GM12878 (cell line): ENCODE data around the gene CUTA. TPM values are rescaled to one million over a fixed set of nuclear protein-coding genes. Genes with fewer than 3 reads are reported as not detected.

ENCODE experiments used
- BHLHE40 ChIP-seq, 2 experiments: fragments of 450-650 bp in 1 of 2; IDR thresholded peaks; 2 replicates each; pipeline ENCODE4 v1.6.1; 2011 to 2017; ENCODE audit warnings: low read depth in 2 of 2, borderline replicate concordance in 1 of 2, improper control_type of control experiment in 1 of 2, low read length in 1 of 2, mild to moderate bottlenecking in 1 of 2
- BMI1 ChIP-seq: fragments of 450-650 bp; IDR thresholded peaks from 2 replicates; pipeline ENCODE4 v1.6.1; 2016; ENCODE audit warnings: mild to moderate bottlenecking, moderate library complexity, borderline replicate concordance
- BRCA1 ChIP-seq: IDR thresholded peaks from 2 replicates; pipeline ENCODE4 v1.6.1; 2011; ENCODE audit warnings: low read depth, low read length, improper control_type of control experiment
- E2F4 ChIP-seq: IDR thresholded peaks from 2 replicates; pipeline ENCODE4 v1.6.1; 2012; ENCODE audit warnings: low read depth, low read length, improper control_type of control experiment
- FOXM1 ChIP-seq: IDR thresholded peaks from 2 replicates; pipeline ENCODE4 v1.6.1; 2012; ENCODE audit warnings: low read depth, mild to moderate bottlenecking, inconsistent platforms, low read length, moderate library complexity
- HDGF ChIP-seq: fragments of 450-650 bp; IDR thresholded peaks from 2 replicates; pipeline ENCODE4 v1.6.1; 2016; ENCODE audit warnings: antibody characterized with exemption
- IRF5 ChIP-seq: fragments of 450-650 bp; IDR thresholded peaks from 2 replicates; pipeline ENCODE4 v1.6.1; 2017; ENCODE audit warnings: borderline replicate concordance
- MTA3 ChIP-seq: IDR thresholded peaks from 2 replicates; pipeline ENCODE4 v1.6.1; 2012; ENCODE audit warnings: low read length, inconsistent platforms, borderline replicate concordance
- NBN ChIP-seq: fragments of 450-650 bp; IDR thresholded peaks from 2 replicates; pipeline ENCODE4 v1.6.1; 2016
- NFYB ChIP-seq: IDR thresholded peaks from 2 replicates; pipeline ENCODE4 v1.6.1; 2011; ENCODE audit warnings: low read depth, mild to moderate bottlenecking, low read length, improper control_type of control experiment, moderate library complexity; ENCODE audit not compliant: insufficient read depth
- RAD21 ChIP-seq: IDR thresholded peaks from 2 replicates; pipeline ENCODE4 v1.6.1; 2011; ENCODE audit warnings: mild to moderate bottlenecking, low read depth, low read length, moderate library complexity; ENCODE audit not compliant: insufficient read depth
- RCOR1 ChIP-seq: conservative IDR thresholded peaks from 2 replicates; pipeline ENCODE4 v1.6.1; 2012; ENCODE audit warnings: low read depth, low read length, improper control_type of control experiment
- RUNX3 ChIP-seq: IDR thresholded peaks from 2 replicates; pipeline ENCODE4 v1.6.1; 2012; ENCODE audit warnings: low read length, inconsistent platforms
- SPI1 ChIP-seq: IDR thresholded peaks from 2 replicates; pipeline ENCODE4 v1.6.1; 2011; ENCODE audit warnings: low read depth, mild to moderate bottlenecking, low read length, moderate library complexity, borderline replicate concordance; ENCODE audit not compliant: insufficient read depth
- SUPT20H ChIP-seq: IDR thresholded peaks from 2 replicates; pipeline ENCODE4 v1.6.1; 2011; ENCODE audit warnings: low read depth, mild to moderate bottlenecking, low read length, moderate library complexity, borderline replicate concordance; ENCODE audit not compliant: control insufficient read depth
- TCF3 ChIP-seq: IDR thresholded peaks from 2 replicates; pipeline ENCODE4 v1.6.1; 2012; ENCODE audit warnings: low read depth, mild to moderate bottlenecking, low read length, borderline replicate concordance; ENCODE audit not compliant: insufficient read depth
- ZBTB4 ChIP-seq: fragments of 450-650 bp; formaldehyde crosslinking; IDR thresholded peaks from 2 replicates; pipeline ENCODE4 v1.4.0; 2022; ENCODE audit warnings: mild to moderate bottlenecking, moderate library complexity
- polyA plus RNA-seq, 11 experiments: library from polyadenylated mRNA; depleted of rRNA in 4 of 11; unstranded in 6 of 11; stranded (reverse) in 5 of 11; fragments of >200 nt; fragmentation: Nextera tagmentation in 4 of 11; fragmentation: Illumina TruSeq in 1 of 11; extraction: Ambion mirVana in 4 of 11; extraction: Trizol in 1 of 11; gene quantifications; 1 replicate in 1 of 11; 2 replicates in 10 of 11; pipeline versions ENCODE4 v1.2.1 to v1.2.3, GENCODE V29; 2011 to 2016; ENCODE audit warnings: inconsistent platforms in 2 of 11, missing spikeins in 2 of 11, low read depth in 1 of 11
- total RNA-seq, 4 experiments: library from RNA; depleted of rRNA in 3 of 4; stranded (reverse); fragments of >200 nt in 3 of 4; fragmentation: Illumina TruSeq in 1 of 4; extraction: Trizol in 1 of 4; gene quantifications; 2 replicates each; pipeline versions ENCODE4 v1.2.1 to v1.2.3, GENCODE V29; 2013 to 2021
- TF ChIP-seq, protein P1 (sequence below): IDR thresholded peaks from 2 replicates; pipeline ENCODE4 v1.6.1; 2012; ENCODE audit warnings: low read length, inconsistent platforms
- TF ChIP-seq, protein P2 (sequence below): fragments of 450-650 bp; IDR thresholded peaks from 2 replicates; pipeline ENCODE4 v1.6.1; 2017; ENCODE audit warnings: low read depth, mild to moderate bottlenecking, moderate library complexity

Gene CUTA
- total and polyA plus RNA-seq, 10 of the 15 experiments (the other 5 are each of a cell fraction or from before 2014, with no cell fraction given) = 102 to 293 (median 189) TPM

DNA sequence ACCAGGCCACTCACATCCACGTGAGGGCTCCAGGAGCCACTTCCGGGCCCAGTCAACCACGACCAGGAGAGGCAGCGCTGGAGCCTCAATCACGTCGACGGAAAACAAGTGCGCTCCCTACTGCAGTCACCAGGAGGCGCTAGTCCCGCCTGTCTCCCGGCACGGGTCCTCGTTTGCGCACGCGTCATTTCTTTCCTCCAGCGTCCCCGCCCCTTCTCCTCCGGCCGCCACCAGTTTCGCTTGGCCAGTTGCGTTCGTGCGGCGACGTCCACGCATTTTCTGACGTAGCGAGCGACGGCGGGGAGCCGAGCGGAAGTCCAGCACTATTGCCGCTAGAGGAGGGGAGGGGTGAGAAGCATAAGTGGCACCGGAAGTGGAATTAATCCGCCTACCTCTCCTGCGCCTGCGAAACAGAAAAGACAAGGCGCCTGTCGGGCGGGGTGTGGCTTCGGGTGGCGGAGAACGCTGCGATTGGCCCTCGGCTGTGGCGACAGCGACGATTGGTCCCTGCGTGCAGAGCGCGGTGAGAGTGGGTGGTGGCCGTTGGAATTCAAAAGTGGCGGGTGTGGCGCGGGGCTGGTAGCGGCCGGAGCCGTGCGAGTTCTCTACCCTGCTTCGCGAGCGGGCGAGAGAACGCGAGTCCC is 26.5 kb downstream of the CUTA start, which contains the start of gene KIFC1 (continued):
- TF ChIP-seq, protein P1, sequence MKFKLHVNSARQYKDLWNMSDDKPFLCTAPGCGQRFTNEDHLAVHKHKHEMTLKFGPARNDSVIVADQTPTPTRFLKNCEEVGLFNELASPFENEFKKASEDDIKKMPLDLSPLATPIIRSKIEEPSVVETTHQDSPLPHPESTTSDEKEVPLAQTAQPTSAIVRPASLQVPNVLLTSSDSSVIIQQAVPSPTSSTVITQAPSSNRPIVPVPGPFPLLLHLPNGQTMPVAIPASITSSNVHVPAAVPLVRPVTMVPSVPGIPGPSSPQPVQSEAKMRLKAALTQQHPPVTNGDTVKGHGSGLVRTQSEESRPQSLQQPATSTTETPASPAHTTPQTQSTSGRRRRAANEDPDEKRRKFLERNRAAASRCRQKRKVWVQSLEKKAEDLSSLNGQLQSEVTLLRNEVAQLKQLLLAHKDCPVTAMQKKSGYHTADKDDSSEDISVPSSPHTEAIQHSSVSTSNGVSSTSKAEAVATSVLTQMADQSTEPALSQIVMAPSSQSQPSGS = no peak
- TF ChIP-seq MTA3 (no peak), E2F4 (peak; percentile 94), NFYB (peak; percentile 91; the same call in 1 of the 2 replicates), SUPT20H (no peak), BRCA1 (no peak), NBN (peak; percentile 92), BMI1 (no peak), RUNX3 (peak; percentile 50), ZBTB4 (no peak), TCF3 (0 out of 2 replicates have a peak, but pooled peaks have one; percentile 12), SPI1 (peak; percentile 48), FOXM1 (peak; percentile 54; the same call in 1 of the 2 replicates), RAD21 (peak; percentile 47), IRF5 (peak; percentile 68; the same call in 1 of the 2 replicates), HDGF (peak; percentile 99), RCOR1 (no peak), BHLHE40 (IDR thresholded peaks at IDR 0.05; ENCODE audit: borderline replicate concordance in 1 of 2, low read depth in 2 of 2, low read length in 1 of 2) (peak; percentile 96 to 98)
- TF ChIP-seq, protein P2, sequence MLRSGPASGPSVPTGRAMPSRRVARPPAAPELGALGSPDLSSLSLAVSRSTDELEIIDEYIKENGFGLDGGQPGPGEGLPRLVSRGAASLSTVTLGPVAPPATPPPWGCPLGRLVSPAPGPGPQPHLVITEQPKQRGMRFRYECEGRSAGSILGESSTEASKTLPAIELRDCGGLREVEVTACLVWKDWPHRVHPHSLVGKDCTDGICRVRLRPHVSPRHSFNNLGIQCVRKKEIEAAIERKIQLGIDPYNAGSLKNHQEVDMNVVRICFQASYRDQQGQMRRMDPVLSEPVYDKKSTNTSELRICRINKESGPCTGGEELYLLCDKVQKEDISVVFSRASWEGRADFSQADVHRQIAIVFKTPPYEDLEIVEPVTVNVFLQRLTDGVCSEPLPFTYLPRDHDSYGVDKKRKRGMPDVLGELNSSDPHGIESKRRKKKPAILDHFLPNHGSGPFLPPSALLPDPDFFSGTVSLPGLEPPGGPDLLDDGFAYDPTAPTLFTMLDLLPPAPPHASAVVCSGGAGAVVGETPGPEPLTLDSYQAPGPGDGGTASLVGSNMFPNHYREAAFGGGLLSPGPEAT = peak; percentile 56
